Erythroblast (primary cell): Measurements from ENCODE around the gene PDIA6.

Source experiments
- GATA1 ChIP-seq: IDR thresholded peaks from 2 replicates; pipeline ENCODE4 v1.6.1; 2011; ENCODE audit warnings: low read depth, mild to moderate bottlenecking, control low read depth, low read length, moderate library complexity
- POLR2A ChIP-seq: IDR thresholded peaks from 2 replicates; pipeline ENCODE4 v1.6.1; 2011; ENCODE audit warnings: mild to moderate bottlenecking, low read length

DNA sequence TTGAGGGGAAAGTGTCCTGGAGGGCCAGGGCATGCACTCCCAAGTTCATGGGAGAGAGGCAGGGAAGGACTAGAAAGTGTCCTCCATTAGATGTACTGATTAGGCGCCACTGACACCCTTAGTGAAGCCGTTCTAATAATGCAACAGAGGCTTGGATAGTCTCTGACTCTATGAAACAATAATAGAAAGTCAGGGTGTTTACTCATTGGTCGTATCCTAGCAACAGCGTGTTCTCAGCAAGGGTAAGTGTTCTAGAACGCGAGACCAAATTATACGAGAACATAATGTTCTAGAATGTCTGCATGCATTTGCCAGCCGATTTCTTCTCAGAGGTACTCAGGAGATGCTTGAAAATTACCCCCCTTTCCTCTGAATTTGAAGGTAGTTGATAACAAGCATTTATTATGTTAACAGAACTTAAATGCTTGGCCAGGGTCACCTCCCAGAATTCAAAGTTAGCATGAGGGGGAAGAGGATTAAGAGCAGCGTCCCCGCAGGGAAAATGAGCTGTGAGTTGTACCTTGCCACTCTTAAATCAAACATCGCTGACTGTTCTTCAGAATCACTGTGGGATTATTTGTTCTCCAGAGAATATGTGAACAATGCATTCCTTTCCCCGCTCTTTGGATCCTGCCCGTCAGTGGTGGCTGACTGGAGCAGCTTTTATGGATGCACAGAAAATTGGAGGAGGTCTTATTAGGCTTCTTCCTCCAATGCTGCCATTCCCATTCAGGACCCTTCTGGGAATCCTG lies 33.7 kb upstream of the PDIA6 start:
- TF ChIP-seq POLR2A (no peak), GATA1 (no peak)
